ENCODE results near the gene PKN2.

The PKN2 gene

GRCh38 chr1:88649932-88650331, 34.1 kb upstream of the PKN2 start:
- Histone ChIP-seq H3K36me3 (ENCODE audit: insufficient read depth, low read length) (no peaks in the 10 kb centered on the region), H3K4me3 (no peak overlapping the region), H3K9me3 (ENCODE audit: low read depth, low read length) (no peaks in the 10 kb centered on the region), H3K9ac (ENCODE audit: insufficient read length) (no peak overlapping the region), H3K27ac (no peak overlapping the region)
- no peak for DNase-seq (ENCODE audit: low read depth, low spot score)
- TF ChIP-seq FOXP2 (optimal IDR thresholded peaks at IDR 0.05; ENCODE audit: control extremely low read depth, extremely low read length, insufficient read depth) (no peak), POLR2AphosphoS5 (IDR thresholded peaks at IDR 0.05; ENCODE audit: borderline replicate concordance, low read depth, low read length) (no peak), EZH2 (IDR thresholded peaks at IDR 0.05) (no peak)

- Histone ChIP-seq H3K27ac (no peak overlapping the region), H3K9me3 (ENCODE audit: low read depth, low read length) (no peaks in the 10 kb centered on the region), H3K9ac (ENCODE audit: insufficient read length) (no peak overlapping the region), H3K36me3 (ENCODE audit: insufficient read depth, low read length) (no peaks in the 10 kb centered on the region), H3K4me3 (no peak overlapping the region)
- no peak for TF ChIP-seq FOXP2 (optimal IDR thresholded peaks at IDR 0.05; ENCODE audit: control extremely low read depth, extremely low read length, insufficient read depth)
- TF ChIP-seq POLR2AphosphoS5 (IDR thresholded peaks at IDR 0.05; ENCODE audit: borderline replicate concordance, low read depth, low read length), result no peak
- no peak for DNase-seq (ENCODE audit: low read depth, low spot score)
Measured at GRCh38 chr1:88650676-88651418, 33.2 kb upstream of the PKN2 start.

- TF ChIP-seq FOXP2 (optimal IDR thresholded peaks at IDR 0.05; ENCODE audit: control extremely low read depth, extremely low read length, insufficient read depth), result no peak
- no peak for TF ChIP-seq EZH2 (IDR thresholded peaks at IDR 0.05)
- no peak for TF ChIP-seq POLR2AphosphoS5 (IDR thresholded peaks at IDR 0.05; ENCODE audit: borderline replicate concordance, low read depth, low read length)
- H3K9me3 ChIP-seq (ENCODE audit: low read depth, low read length), result no peaks in the 10 kb centered on the region
Measured at GRCh38 chr1:88655140-88655539, 28.9 kb upstream of the PKN2 start.

GRCh38 chr1:88655685-88656299, 28.3 kb upstream of the PKN2 start:
- no peak overlapping the region for H3K27ac ChIP-seq
- no peaks in the 10 kb centered on the region for H3K9me3 ChIP-seq (ENCODE audit: low read depth, low read length)
- H3K9ac ChIP-seq (ENCODE audit: insufficient read length), result no peak overlapping the region
- TF ChIP-seq FOXP2 (optimal IDR thresholded peaks at IDR 0.05; ENCODE audit: control extremely low read depth, extremely low read length, insufficient read depth) (no peak), POLR2AphosphoS5 (IDR thresholded peaks at IDR 0.05; ENCODE audit: borderline replicate concordance, low read depth, low read length) (no peak), EZH2 (IDR thresholded peaks at IDR 0.05) (no peak)
- H3K4me3 ChIP-seq, result no peak overlapping the region
- H3K36me3 ChIP-seq (ENCODE audit: insufficient read depth, low read length), result no peaks in the 10 kb centered on the region
- no peak for DNase-seq (ENCODE audit: low read depth, low spot score)

More at GRCh38 chr1:88655140-88655539, 28.9 kb upstream of the PKN2 start:
- Histone ChIP-seq H3K36me3 (ENCODE audit: insufficient read depth, low read length) (no peaks in the 10 kb centered on the region), H3K27ac (no peak overlapping the region), H3K9ac (ENCODE audit: insufficient read length) (no peak overlapping the region), H3K4me3 (no peak overlapping the region)
- no peak for DNase-seq (ENCODE audit: low read depth, low spot score)

GRCh38 chr1:88658419-88658818, 25.7 kb upstream of the PKN2 start:
- no peak for DNase-seq (ENCODE audit: low read depth, low spot score)
- no peak for TF ChIP-seq EZH2 (IDR thresholded peaks at IDR 0.05)
- no peak for TF ChIP-seq FOXP2 (optimal IDR thresholded peaks at IDR 0.05; ENCODE audit: control extremely low read depth, extremely low read length, insufficient read depth)
- TF ChIP-seq POLR2AphosphoS5 (IDR thresholded peaks at IDR 0.05; ENCODE audit: borderline replicate concordance, low read depth, low read length), result no peak
- H3K4me3 ChIP-seq, result no peak overlapping the region
- no peaks in the 10 kb centered on the region for H3K9me3 ChIP-seq (ENCODE audit: low read depth, low read length)
- H3K9ac ChIP-seq (ENCODE audit: insufficient read length), result no peak overlapping the region
- H3K36me3 ChIP-seq (ENCODE audit: insufficient read depth, low read length), result no peaks in the 10 kb centered on the region
- no peak overlapping the region for H3K27ac ChIP-seq

- Histone ChIP-seq H3K4me3 (no peak overlapping the region), H3K36me3 (ENCODE audit: insufficient read depth, low read length) (no peaks in the 10 kb centered on the region), H3K9ac (ENCODE audit: insufficient read length) (no peak overlapping the region), H3K27ac (no peak overlapping the region), H3K9me3 (ENCODE audit: low read depth, low read length) (no peaks in the 10 kb centered on the region)
- DNase-seq (ENCODE audit: low read depth, low spot score), result no peak
- TF ChIP-seq EZH2 (IDR thresholded peaks at IDR 0.05) (no peak), FOXP2 (optimal IDR thresholded peaks at IDR 0.05; ENCODE audit: control extremely low read depth, extremely low read length, insufficient read depth) (no peak), POLR2AphosphoS5 (IDR thresholded peaks at IDR 0.05; ENCODE audit: borderline replicate concordance, low read depth, low read length) (no peak)
Measured at GRCh38 chr1:88659552-88659951, 24.5 kb upstream of the PKN2 start.

- TF ChIP-seq FOXP2 (optimal IDR thresholded peaks at IDR 0.05; ENCODE audit: control extremely low read depth, extremely low read length, insufficient read depth), result no peak
- Histone ChIP-seq H3K9ac (ENCODE audit: insufficient read length) (no peak overlapping the region), H3K27ac (no peak overlapping the region), H3K4me3 (no peak overlapping the region), H3K9me3 (ENCODE audit: low read depth, low read length) (no peaks in the 10 kb centered on the region), H3K36me3 (ENCODE audit: insufficient read depth, low read length) (no peaks in the 10 kb centered on the region)
- DNase-seq (ENCODE audit: low read depth, low spot score), result no peak
Measured at GRCh38 chr1:88661188-88661587, 22.9 kb upstream of the PKN2 start.

- H3K27ac ChIP-seq, result no peak overlapping the region
- DNase-seq (ENCODE audit: low read depth, low spot score), result no peak
Measured at GRCh38 chr1:88661951-88662699, 21.9 kb upstream of the PKN2 start.

More at GRCh38 chr1:88661951-88662699, 21.9 kb upstream of the PKN2 start:
- TF ChIP-seq EZH2 (IDR thresholded peaks at IDR 0.05) (no peak), POLR2AphosphoS5 (IDR thresholded peaks at IDR 0.05; ENCODE audit: borderline replicate concordance, low read depth, low read length) (no peak), FOXP2 (optimal IDR thresholded peaks at IDR 0.05; ENCODE audit: control extremely low read depth, extremely low read length, insufficient read depth) (no peak)
- no peaks in the 10 kb centered on the region for H3K9me3 ChIP-seq (ENCODE audit: low read depth, low read length)
- no peaks in the 10 kb centered on the region for H3K36me3 ChIP-seq (ENCODE audit: insufficient read depth, low read length)
- H3K9ac ChIP-seq (ENCODE audit: insufficient read length), result no peak overlapping the region
- H3K4me3 ChIP-seq, result no peak overlapping the region

All from SK-N-MC (cell line).